ENCODE results near the gene AFAP1L2.

DNA sequence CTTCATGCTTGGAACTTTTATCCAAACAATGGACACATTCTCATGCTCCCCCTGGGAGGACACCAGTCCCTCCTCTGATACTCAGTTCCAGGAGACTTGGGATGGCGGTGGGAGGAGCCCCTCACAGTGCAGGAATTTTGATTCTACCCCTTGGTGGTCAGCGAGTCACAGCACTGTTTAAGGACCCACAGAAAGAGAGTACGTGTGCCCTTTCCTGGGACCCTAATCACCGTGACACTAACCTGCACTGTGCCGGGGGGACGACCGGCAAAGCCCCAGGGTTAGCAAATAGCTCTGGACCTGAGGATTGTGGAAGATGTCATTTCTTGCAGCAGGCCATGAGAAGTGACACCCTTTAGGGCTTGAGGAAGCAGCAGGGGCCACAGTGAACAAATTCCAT is 10.4 kb downstream of the AFAP1L2 start:
- TF ChIP-seq EZH2phosphoT487 (conservative IDR thresholded peaks at IDR 0.05; ENCODE audit: low read length), result no peak
- TF ChIP-seq, protein P1, sequence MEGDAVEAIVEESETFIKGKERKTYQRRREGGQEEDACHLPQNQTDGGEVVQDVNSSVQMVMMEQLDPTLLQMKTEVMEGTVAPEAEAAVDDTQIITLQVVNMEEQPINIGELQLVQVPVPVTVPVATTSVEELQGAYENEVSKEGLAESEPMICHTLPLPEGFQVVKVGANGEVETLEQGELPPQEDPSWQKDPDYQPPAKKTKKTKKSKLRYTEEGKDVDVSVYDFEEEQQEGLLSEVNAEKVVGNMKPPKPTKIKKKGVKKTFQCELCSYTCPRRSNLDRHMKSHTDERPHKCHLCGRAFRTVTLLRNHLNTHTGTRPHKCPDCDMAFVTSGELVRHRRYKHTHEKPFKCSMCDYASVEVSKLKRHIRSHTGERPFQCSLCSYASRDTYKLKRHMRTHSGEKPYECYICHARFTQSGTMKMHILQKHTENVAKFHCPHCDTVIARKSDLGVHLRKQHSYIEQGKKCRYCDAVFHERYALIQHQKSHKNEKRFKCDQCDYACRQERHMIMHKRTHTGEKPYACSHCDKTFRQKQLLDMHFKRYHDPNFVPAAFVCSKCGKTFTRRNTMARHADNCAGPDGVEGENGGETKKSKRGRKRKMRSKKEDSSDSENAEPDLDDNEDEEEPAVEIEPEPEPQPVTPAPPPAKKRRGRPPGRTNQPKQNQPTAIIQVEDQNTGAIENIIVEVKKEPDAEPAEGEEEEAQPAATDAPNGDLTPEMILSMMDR (IDR thresholded peaks at IDR 0.05; ENCODE audit: insufficient read depth, low read length, poor library complexity, severe bottlenecking), result no peak

Measured in SU-DHL-6 (cell line).